Stimulated activated CD4-positive, alpha-beta T cell treated with anti-CD3 and anti-CD28 coated beads, TNF-alpha, amount 100 ng/mL, for 4 hours (primary cell): ENCODE results near the gene RBM45.
"Not testable (repeated sequence)": the region's sequence is repeated elsewhere in the genome, so short reads cannot be mapped to it uniquely, and the experiment has no call there.

ENCODE experiments used
- DNase-seq, 3 experiments: peaks; one replicate each; pipeline ENCODE4 v3.0.0-alpha.2; 2020; ENCODE audit warnings: low read depth in 3 of 3

The RBM45 gene

GRCh38 chr2:178112202-178113152 is at the start of gene RBM45:
Gene RBM45, plus strand, starts transcription at chr2:178112437. Its CDS starts 110 bp downstream, at chr2:178112547.
- peak; percentile 63 to 77 (median 67) for DNase-seq

GRCh38 chr2:178066324-178066723 is 45.9 kb upstream of the RBM45 start:
- DNase-seq: no peak

DNA sequence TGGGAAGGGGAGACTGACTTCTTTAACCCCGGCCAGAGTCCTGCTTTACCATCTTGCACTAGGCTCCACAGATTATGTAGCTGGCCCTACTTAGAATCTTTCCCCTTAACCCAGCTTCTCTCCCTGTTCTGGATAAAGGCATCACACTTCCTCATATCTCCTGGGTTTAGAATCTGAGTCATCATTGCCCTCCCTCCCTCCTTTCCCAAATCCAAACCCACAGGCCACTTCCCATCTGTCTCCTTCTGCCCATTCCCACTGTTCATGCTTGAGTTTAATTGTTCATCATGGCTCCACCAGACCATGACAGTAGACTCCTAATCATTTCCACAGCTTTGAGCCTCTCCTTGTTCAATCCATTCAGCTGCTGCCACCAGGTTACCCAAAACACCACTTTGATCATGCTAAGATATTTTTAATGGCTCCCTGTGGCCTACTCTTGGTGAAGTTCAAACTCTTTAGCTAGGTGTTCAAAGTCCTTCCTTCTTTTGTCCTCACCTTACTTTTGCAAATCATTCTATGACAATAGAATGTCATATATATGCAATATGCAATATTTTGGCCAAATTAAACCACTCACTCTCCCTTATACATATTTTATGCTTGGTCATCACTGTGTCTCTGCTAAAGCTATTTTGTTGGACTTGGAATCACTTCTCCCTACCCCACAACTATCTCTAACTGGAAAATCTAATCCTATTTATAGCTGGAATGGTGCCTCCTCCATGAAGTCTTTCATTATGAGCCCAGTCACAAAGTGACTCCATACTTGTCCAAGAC is 45.2 kb upstream of the RBM45 start:
- no peak for DNase-seq

GRCh38 chr2:178068823-178069454 is 43.3 kb upstream of the RBM45 start:
- no peak for DNase-seq

DNA sequence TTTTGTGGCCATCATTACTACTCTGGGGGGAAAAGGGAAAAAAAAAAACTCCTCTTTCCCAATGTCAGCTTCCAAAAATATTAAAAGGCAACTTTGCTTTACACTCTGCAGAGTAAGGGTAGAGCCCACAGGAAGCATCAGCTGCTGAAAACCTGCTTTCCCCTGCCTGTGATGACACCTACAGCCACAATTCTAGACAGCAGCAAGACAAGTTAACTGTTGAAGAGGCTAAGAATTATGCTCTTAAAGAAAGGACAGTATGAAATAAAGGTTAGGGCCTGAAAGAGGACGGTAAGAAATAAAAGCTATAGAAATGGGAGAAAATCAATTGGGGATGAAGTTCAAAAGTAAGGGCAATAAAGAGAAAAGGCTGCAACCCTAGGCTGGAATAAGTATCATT is 42.7 kb upstream of the RBM45 start:
- no peak for DNase-seq

GRCh38 chr2:178070824-178071223 is 41.4 kb upstream of the RBM45 start:
- DNase-seq: no peak

DNA sequence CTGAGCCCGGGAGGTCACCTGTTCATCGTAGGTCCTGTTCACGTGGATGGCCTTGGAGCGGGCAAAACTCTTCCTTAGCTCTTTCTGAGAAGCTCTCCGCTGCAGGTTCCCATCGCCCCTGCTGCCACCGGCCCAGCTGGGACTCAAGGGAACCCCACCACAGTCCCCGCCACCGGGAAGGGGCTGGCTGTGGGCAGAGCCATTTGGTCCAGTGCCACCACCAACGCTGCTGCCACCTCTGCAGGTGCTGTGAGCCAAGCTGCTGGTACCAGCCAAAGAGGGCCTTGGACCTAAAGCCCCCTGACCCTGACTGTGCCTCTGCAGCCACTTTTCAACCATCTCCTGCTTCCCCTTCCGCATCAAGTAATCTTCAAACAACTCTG is 40.2 kb upstream of the RBM45 start:
- no peak for DNase-seq

GRCh38 chr2:178072383-178073301 is 39.6 kb upstream of the RBM45 start, which contains the start of gene PDE11A:
Gene PDE11A, minus strand, starts transcription at chr2:178072777. Its CDS starts 340 bp downstream, at chr2:178072437.
- DNase-seq: no peak

DNA sequence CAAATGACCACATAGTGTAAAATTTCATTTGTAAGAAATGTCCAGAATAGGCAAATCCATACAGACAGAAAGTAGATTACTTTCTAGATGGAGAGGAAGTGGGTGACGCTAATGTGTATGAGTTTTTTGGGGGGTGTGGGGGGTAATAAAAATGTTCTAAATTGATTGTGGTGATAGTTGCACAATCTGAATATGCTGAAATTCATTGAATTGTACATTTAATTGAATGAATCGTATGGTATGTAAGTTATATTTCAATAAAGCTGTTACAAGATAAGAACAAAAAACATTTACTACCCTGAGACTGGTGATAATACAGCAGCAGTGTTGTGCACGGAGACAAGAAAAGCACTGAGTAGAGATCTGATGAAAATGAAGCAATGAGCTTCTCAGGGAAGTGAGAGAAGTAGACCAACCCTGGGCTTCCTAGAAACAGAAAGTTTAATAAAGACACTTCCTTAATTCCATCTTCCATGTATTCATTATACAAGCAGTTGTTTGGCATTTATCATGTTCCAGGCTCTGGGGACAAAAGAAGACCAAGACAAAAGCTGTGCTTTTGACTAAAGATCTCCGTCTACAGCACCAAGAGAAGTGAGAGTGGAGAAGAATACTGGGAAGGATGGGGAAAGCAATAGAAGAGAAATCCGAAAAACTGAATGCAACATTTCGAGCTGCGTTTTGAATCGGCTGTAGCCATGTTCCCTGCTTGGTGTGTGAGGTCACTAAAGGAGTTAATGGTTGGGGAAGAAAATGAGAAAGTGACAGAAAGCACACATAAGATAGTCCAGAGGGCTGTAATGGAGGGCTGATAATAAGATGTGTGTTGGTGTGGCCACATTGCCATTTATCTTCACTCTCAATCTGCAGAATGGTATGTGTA is 37.9 kb upstream of the RBM45 start:
- DNase-seq: no peak

DNA sequence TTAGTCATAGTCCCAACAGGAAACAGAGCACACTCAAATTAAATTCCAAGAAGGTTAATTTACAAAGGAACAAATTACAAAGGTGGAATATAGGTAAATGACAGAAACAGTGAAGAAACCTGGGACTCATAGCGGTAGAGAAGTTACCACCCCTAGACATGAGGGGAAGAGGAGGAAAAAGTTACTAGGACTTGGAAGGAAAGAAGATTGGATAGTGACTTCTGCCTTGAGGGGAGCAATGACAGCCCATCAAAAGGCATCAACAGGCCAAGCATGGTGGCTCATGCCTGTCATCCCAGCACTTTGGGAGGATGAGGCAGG is 37.3 kb upstream of the RBM45 start:
- DNase-seq: no peak

DNA sequence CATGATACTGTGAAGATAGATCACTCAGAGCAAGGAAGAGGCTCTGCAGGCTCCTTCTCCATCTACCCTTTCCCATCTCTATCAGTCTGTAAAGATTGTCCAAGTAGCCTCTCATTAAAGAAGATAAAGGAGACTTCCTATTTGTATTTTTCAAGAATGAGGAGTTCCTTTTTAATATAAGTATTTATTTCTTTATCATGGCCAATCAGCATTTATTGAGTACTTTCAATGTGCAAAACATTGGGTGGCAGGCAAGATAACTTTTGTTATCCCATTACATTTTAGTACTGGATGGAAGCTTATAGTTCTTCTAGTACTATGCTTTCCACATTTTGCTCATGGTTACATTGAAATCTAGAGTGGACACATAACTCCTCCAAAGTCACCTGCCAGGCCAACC is 36.1 kb upstream of the RBM45 start:
- DNase-seq: no peak

DNA sequence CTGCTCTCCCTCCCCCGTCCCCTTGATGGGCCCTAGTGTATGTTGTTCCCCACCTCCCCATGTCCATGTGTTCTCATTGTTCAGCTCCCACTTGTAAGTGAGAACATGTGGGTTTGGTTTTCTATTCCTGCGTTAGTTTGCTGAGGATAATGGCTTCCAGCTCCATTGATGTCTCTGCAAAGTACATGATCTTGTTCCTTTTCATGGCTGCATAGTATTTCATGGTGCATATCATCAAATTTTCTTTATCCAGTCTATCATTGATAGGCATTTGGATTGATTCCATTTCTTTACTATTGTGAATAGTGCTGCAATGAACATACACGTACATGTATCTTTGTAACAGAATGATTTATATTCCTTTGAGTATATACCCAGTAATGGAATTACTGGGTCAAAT is 33.0 kb upstream of the RBM45 start:
- not testable (repeated sequence) for DNase-seq

- no peak for DNase-seq
Observed at GRCh38 chr2:178082408-178083045, 29.7 kb upstream of the RBM45 start.

DNA sequence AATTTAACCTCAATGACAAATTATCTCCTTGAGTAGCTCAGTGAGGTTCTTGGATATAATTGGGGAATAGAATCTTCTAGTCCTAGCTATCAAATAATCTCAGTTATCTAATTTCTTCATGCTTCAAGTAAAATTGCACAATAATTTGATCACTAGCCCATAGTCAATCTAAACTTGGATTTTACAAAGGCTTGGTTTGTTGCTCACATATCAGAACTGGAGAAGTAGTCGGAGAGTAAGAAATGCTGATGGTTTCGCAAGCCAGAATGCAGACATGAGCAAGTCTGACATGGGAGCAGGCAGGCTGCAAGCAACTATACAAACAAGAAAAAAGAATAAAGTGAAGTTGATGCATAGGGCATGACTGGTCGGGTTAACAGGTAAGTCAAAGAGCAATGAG is 28.0 kb upstream of the RBM45 start:
- no peak for DNase-seq

DNA sequence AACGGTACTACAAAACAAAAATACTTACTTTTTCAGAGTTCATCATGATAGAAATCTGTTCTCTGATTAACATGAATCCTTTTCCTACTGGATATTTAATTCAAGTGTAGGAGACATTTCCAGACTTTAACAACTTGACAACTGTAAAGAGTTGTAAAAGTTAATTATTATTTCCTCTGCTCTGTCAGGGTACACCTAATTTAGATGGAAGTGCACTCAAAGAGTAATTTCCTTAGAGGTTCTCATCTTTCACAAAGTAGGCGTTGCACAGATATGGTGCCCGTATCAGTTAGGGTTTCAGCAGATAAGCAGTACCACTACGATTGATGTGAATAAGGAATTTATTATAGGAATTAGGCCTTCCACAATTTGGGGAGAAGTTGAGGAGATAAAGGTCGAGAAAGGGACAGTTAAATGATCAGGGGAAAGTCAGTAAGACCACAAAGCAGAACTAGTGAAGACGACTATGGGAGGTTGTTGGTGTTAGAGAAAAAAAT is 23.4 kb upstream of the RBM45 start:
- DNase-seq: no peak

DNA sequence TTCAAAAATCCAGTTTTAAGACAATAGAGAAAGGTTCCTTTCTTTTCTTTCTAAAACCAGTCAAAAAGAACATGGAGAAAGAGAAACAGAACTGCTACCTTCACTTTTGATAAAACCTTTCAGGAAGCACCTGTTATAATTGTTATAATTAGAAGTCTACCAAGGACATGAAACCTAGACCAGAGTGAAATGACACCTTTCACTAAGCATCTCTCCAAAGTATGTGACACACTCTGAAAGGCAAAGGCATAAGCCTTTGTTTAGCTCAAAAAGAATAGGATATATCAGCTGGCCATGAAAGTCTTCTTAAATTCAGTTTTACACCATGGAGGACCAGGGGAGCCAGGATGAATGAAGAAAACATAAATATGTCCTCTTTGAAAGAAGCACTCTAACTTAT is 18.8 kb upstream of the RBM45 start:
- DNase-seq: no peak

DNA sequence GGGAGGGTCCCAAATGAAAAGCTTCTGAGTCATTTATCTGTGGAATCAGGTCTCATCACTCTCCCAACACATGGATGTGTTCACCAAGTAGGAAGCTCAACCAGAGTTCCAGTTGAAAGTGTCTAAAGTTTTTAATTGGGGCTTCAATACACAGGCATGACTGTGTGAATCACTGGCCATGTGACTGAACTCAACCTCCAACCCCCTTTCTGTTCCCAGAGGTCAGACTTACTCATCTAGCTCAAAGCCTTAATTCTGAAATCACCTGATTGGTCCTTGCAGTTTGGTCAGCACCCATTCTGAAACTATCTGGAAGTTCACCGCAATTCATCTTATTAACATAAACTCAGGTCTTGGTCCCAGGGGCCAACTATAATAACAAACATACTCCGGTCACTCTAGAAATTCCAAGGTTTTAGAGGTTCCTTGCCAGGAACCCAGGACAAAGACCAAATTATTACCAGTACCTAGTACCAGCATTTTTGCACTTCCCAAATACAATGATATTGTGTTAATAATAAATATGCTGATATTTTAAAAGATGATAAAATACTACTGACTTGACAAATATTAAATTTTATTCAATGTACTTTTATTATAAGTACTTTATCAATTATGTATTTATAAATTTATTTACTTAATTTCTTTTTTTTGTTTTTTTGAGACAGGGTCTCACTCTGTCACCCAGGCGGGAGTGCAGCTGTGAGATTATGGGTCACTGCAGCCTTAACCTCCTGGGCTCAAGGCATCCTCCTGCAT is 10.7 kb upstream of the RBM45 start:
- DNase-seq: no peak

- no peak for DNase-seq
Observed at GRCh38 chr2:178105566-178105965, 6.7 kb upstream of the RBM45 start.

DNA sequence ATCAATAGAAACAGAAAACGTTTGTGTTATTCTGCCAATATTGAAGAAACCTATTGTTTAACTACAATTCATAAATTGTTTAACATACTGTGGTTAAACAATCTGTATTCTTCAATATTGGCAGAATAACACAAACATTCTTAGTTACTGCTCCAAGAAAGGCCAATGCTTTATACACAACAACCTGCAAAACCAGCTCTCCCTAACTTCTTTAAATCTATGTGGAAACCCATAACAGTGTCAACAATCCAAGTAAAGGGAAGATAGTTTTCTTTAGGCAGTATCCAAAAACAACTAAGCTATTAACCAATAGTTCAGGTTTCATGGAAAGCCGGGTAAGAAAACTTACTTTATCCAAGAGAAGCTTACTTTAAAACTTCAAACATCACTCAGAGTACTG is 6.2 kb upstream of the RBM45 start:
- DNase-seq: no peak
